Mesendoderm (in vitro differentiated cells): ENCODE measurements around the gene CRIM1.
A peak's percentile ranks its signal among the peaks of the same experiment; 100 is the strongest.

Source experiments
- DNase-seq: peaks from one replicate; pipeline ENCODE4 v3.0.0; 2013
- H2AK5ac ChIP-seq: 2 replicates; pipeline ENCODE4 v1.6.1; 2013; ENCODE audit warnings: low read length, inconsistent platforms
- H2BK120ac ChIP-seq: 2 replicates; pipeline ENCODE4 v1.6.1; 2013; ENCODE audit warnings: low read depth, mild to moderate bottlenecking, low read length, moderate library complexity, mixed read lengths
- H2BK15ac ChIP-seq: replicated peaks from 2 replicates; pipeline ENCODE4 v1.6.1; 2013; ENCODE audit warnings: low read depth, mild to moderate bottlenecking, moderate library complexity
- H2BK5ac ChIP-seq: 2 replicates; pipeline ENCODE4 v1.6.1; 2013; ENCODE audit warnings: low read length, inconsistent platforms
- H3K18ac ChIP-seq: 2 replicates; pipeline ENCODE4 v1.6.1; 2013; ENCODE audit warnings: mild to moderate bottlenecking, low read length, mixed read lengths
- H3K23ac ChIP-seq: one replicate; pipeline ENCODE4 v1.6.1; 2013; ENCODE audit warnings: low read length
- H3K27ac ChIP-seq: 2 replicates; pipeline ENCODE4 v1.5.1; 2013; ENCODE audit warnings: low read depth, mild to moderate bottlenecking, inconsistent platforms, low read length, moderate library complexity
- H3K27me3 ChIP-seq: 2 replicates; pipeline ENCODE4 v1.6.1; 2013; ENCODE audit warnings: low read length, control low read depth, mild to moderate bottlenecking, inconsistent platforms; ENCODE audit not compliant: insufficient read depth, poor library complexity
- H3K36me3 ChIP-seq: 2 replicates; pipeline ENCODE4 v1.6.1; 2013; ENCODE audit warnings: low read length, inconsistent platforms; ENCODE audit not compliant: control insufficient read depth, insufficient read depth
- H3K4ac ChIP-seq: one replicate; pipeline ENCODE4 v1.6.1; 2013; ENCODE audit warnings: low read depth, mild to moderate bottlenecking, low read length, moderate library complexity
- H3K4me1 ChIP-seq: 2 replicates; pipeline ENCODE4 v1.6.1; 2013; ENCODE audit warnings: low read depth, low read length, inconsistent platforms; ENCODE audit not compliant: control insufficient read depth
- H3K4me2 ChIP-seq: 2 replicates; pipeline ENCODE4 v1.6.1; 2013; ENCODE audit warnings: low read length
- H3K4me3 ChIP-seq: 2 replicates; pipeline ENCODE4 v1.5.1; 2013; ENCODE audit warnings: mild to moderate bottlenecking, low read length
- H3K56ac ChIP-seq: one replicate; pipeline ENCODE4 v1.6.1; 2013; ENCODE audit warnings: low read length
- H3K79me1 ChIP-seq: 2 replicates; pipeline ENCODE4 v1.6.1; 2013; ENCODE audit warnings: low read length, inconsistent platforms
- H3K79me2 ChIP-seq: 2 replicates; pipeline ENCODE4 v1.6.1; 2013; ENCODE audit warnings: mild to moderate bottlenecking, low read length; ENCODE audit not compliant: control insufficient read depth, insufficient read depth
- H3K9ac ChIP-seq: 2 replicates; pipeline ENCODE4 v1.6.1; 2013; ENCODE audit warnings: low read length, inconsistent platforms
- H4K5ac ChIP-seq: one replicate; pipeline ENCODE4 v1.6.1; 2013; ENCODE audit warnings: low read length
- H4K8ac ChIP-seq: one replicate; pipeline ENCODE4 v1.6.1; 2013; ENCODE audit warnings: low read depth, mild to moderate bottlenecking, control low read depth, low read length, moderate library complexity
- WGBS: extraction: QIAGEN DNeasy Blood & Tissue Kit; methylation state at CpG from one replicate; pipeline ENCODE4 v1.1.7; 2013; ENCODE audit warnings: low lambda C conversion rate, missing lambda C conversion rate; ENCODE audit not compliant: insufficient coverage; ENCODE audit errors: extremely low coverage; 5-methylcytosine and 5-hydroxymethylcytosine counted together

Gene CRIM1

GRCh38 chr2:36526226-36526625 lies 170.6 kb downstream of the CRIM1 start:
- H4K8ac ChIP-seq: no peak overlapping the region
- H3K4ac ChIP-seq: no peak overlapping the region
- H3K36me3 ChIP-seq: peaks cover 3% of the 10 kb centered on the region
- H2BK15ac ChIP-seq: no peak overlapping the region
- no peak overlapping the region for H3K18ac ChIP-seq
- H3K23ac ChIP-seq: no peak overlapping the region
- no peak overlapping the region for H3K27ac ChIP-seq
- H2AK5ac ChIP-seq: no peak overlapping the region
- no peak for DNase-seq
- no peak overlapping the region for H3K9ac ChIP-seq
- H3K56ac ChIP-seq: no peak overlapping the region
- H3K4me1 ChIP-seq: no peaks in the 10 kb centered on the region
- no peaks in the 10 kb centered on the region for H3K79me1 ChIP-seq
- H3K4me3 ChIP-seq: no peak overlapping the region
- no peak overlapping the region for H2BK120ac ChIP-seq
- no peaks in the 10 kb centered on the region for H3K79me2 ChIP-seq
- H4K5ac ChIP-seq: no peak overlapping the region
- H3K4me2 ChIP-seq: no peak overlapping the region
- H3K27me3 ChIP-seq: no peaks in the 10 kb centered on the region
- WGBS: no CpG with 5 or more reads among the region's 2 CpGs
- H2BK5ac ChIP-seq: no peak overlapping the region

GRCh38 chr2:36528274-36528673 lies 172.7 kb downstream of the CRIM1 start:
- no peak overlapping the region for H3K4me2 ChIP-seq
- no peaks in the 10 kb centered on the region for H3K4me1 ChIP-seq
- H3K36me3 ChIP-seq: no peaks in the 10 kb centered on the region
- no peak overlapping the region for H3K56ac ChIP-seq
- H3K4ac ChIP-seq: no peak overlapping the region
- no peak for DNase-seq
- no peaks in the 10 kb centered on the region for H3K27me3 ChIP-seq
- no peak overlapping the region for H2BK15ac ChIP-seq
- H4K8ac ChIP-seq: no peak overlapping the region
- no peaks in the 10 kb centered on the region for H3K79me2 ChIP-seq
- H4K5ac ChIP-seq: no peak overlapping the region
- H2BK5ac ChIP-seq: no peak overlapping the region
- WGBS: no CpG with 5 or more reads among the region's 4 CpGs
- no peak overlapping the region for H3K18ac ChIP-seq
- H3K27ac ChIP-seq: no peak overlapping the region
- no peak overlapping the region for H3K23ac ChIP-seq
- H3K9ac ChIP-seq: no peak overlapping the region
- H2AK5ac ChIP-seq: no peak overlapping the region
- no peaks in the 10 kb centered on the region for H3K79me1 ChIP-seq
- H3K4me3 ChIP-seq: no peak overlapping the region
- no peak overlapping the region for H2BK120ac ChIP-seq

GRCh38 chr2:36528766-36529392 lies 173.3 kb downstream of the CRIM1 start:
- Histone ChIP-seq H3K23ac (no peak overlapping the region), H3K36me3 (no peaks in the 10 kb centered on the region), H2BK15ac (no peak overlapping the region), H2BK120ac (no peak overlapping the region), H3K4me2 (no peak overlapping the region), H4K5ac (no peak overlapping the region), H3K18ac (no peak overlapping the region), H3K27me3 (no peaks in the 10 kb centered on the region), H4K8ac (no peak overlapping the region), H3K4me1 (no peaks in the 10 kb centered on the region), H3K56ac (no peak overlapping the region), H3K79me1 (no peaks in the 10 kb centered on the region), H3K79me2 (no peaks in the 10 kb centered on the region), H2BK5ac (no peak overlapping the region), H2AK5ac (no peak overlapping the region), H3K4me3 (no peak overlapping the region), H3K27ac (no peak overlapping the region), H3K9ac (no peak overlapping the region), H3K4ac (peak overlapping the region; percentile 36)
- WGBS: no CpG with 5 or more reads among the region's 7 CpGs
- no peak for DNase-seq

GRCh38 chr2:36530178-36530982 lies 174.8 kb downstream of the CRIM1 start:
- Histone ChIP-seq H2BK5ac (no peak overlapping the region), H3K4ac (no peak overlapping the region), H3K79me2 (no peaks in the 10 kb centered on the region), H3K4me1 (no peaks in the 10 kb centered on the region), H3K27ac (no peak overlapping the region), H3K23ac (no peak overlapping the region), H3K4me2 (no peak overlapping the region), H3K79me1 (no peaks in the 10 kb centered on the region), H3K56ac (no peak overlapping the region), H2AK5ac (no peak overlapping the region), H3K4me3 (no peak overlapping the region), H4K8ac (no peak overlapping the region), H3K18ac (no peak overlapping the region), H3K36me3 (no peaks in the 10 kb centered on the region), H4K5ac (no peak overlapping the region), H3K9ac (no peak overlapping the region), H3K27me3 (no peaks in the 10 kb centered on the region), H2BK120ac (no peak overlapping the region), H2BK15ac (no peak overlapping the region)
- no CpG with 5 or more reads among the region's 9 CpGs for WGBS
- DNase-seq: no peak

GRCh38 chr2:36530983-36531354 lies 175.4 kb downstream of the CRIM1 start:
- H3K4me1 ChIP-seq: no peaks in the 10 kb centered on the region
- no peak overlapping the region for H3K18ac ChIP-seq
- H3K9ac ChIP-seq: no peak overlapping the region
- H3K27me3 ChIP-seq: no peaks in the 10 kb centered on the region
- no peak overlapping the region for H3K4ac ChIP-seq
- H2AK5ac ChIP-seq: no peak overlapping the region
- H2BK120ac ChIP-seq: no peak overlapping the region
- H3K4me2 ChIP-seq: no peak overlapping the region
- no peak overlapping the region for H2BK5ac ChIP-seq
- H3K4me3 ChIP-seq: no peak overlapping the region
- no peaks in the 10 kb centered on the region for H3K79me1 ChIP-seq
- H4K8ac ChIP-seq: no peak overlapping the region
- H3K27ac ChIP-seq: no peak overlapping the region
- H2BK15ac ChIP-seq: no peak overlapping the region
- H3K79me2 ChIP-seq: no peaks in the 10 kb centered on the region
- WGBS: no CpG with 5 or more reads among the region's 3 CpGs
- DNase-seq: peak; percentile 53
- no peaks in the 10 kb centered on the region for H3K36me3 ChIP-seq
- H3K56ac ChIP-seq: no peak overlapping the region
- no peak overlapping the region for H3K23ac ChIP-seq
- no peak overlapping the region for H4K5ac ChIP-seq
